HFF-Myc (cell line): ENCODE results near the gene HLA-B.
A peak's percentile ranks its signal among the peaks of the same experiment; 100 is the strongest.

Experiments used
- DNase-seq: peaks from one replicate; pipeline ENCODE4 v3.0.0-alpha.2; 2011; ENCODE audit warnings: low read depth; ENCODE audit errors: extremely low read depth
- H3K4me3 ChIP-seq: replicated peaks from 2 replicates; pipeline ENCODE4 v1.5.1; 2011; ENCODE audit warnings: low read depth, mild to moderate bottlenecking, control low read depth, low read length
- CTCF ChIP-seq: IDR thresholded peaks from 2 replicates; pipeline ENCODE4 v1.5.1; 2012; ENCODE audit warnings: mild to moderate bottlenecking, low read depth, low read length, control low read depth; ENCODE audit errors: missing control alignments

The HLA-B gene

GRCh38 chr6:31357886-31358285 lies 907 bp upstream of the HLA-B start:
- no peak for DNase-seq
- no peak overlapping the region for H3K4me3 ChIP-seq
- no peak for TF ChIP-seq CTCF

GRCh38 chr6:31356216-31356945 lies 598 bp downstream of the HLA-B start:
- no peak for TF ChIP-seq CTCF
- peak overlapping the region; percentile 47 for H3K4me3 ChIP-seq
- DNase-seq: no peak

- no peak for DNase-seq
- no peak for TF ChIP-seq CTCF
- H3K4me3 ChIP-seq: no peak overlapping the region
Observed at GRCh38 chr6:31355583-31355948, 1.4 kb downstream of the HLA-B start.

GRCh38 chr6:31354864-31355582 lies 2.0 kb downstream of the HLA-B start:
- no peak for DNase-seq
- TF ChIP-seq CTCF: no peak
- no peak overlapping the region for H3K4me3 ChIP-seq

GRCh38 chr6:31354158-31354863 lies 2.7 kb downstream of the HLA-B start:
- TF ChIP-seq CTCF: no peak
- DNase-seq: no peak
- no peak overlapping the region for H3K4me3 ChIP-seq

- no peak for TF ChIP-seq CTCF
- no peak overlapping the region for H3K4me3 ChIP-seq
Observed at GRCh38 chr6:31353384-31353945, 3.5 kb downstream of the HLA-B start.

More at GRCh38 chr6:31353384-31353945, 3.5 kb downstream of the HLA-B start:
- no peak for DNase-seq
